ENCODE data around the gene SHROOM4.

Gene SHROOM4

GRCh38 chrX:50609796-50610195, 204.2 kb downstream of the SHROOM4 start:
- no peak for DNase-seq

- no peak for DNase-seq
These were observed 207.6 kb downstream of the SHROOM4 start for GRCh38 chrX:50606300-50606950.

- no peak for DNase-seq
These were observed 217.9 kb downstream of the SHROOM4 start for GRCh38 chrX:50596056-50596455.

- no peak for DNase-seq
These were observed 219.2 kb downstream of the SHROOM4 start for GRCh38 chrX:50594788-50595187.

- no peak for DNase-seq
These were observed 227.0 kb downstream of the SHROOM4 start for GRCh38 chrX:50586980-50587379.

- no peak for DNase-seq
These were observed 227.6 kb downstream of the SHROOM4 start for GRCh38 chrX:50586407-50586806.

GRCh38 chrX:50581405-50581804, 232.6 kb downstream of the SHROOM4 start:
- DNase-seq: no peak

GRCh38 chrX:50579955-50580354, 234.0 kb downstream of the SHROOM4 start:
- peak; percentile 60 for DNase-seq

GRCh38 chrX:50577326-50577725, 236.7 kb downstream of the SHROOM4 start:
- DNase-seq: no peak

GRCh38 chrX:50567636-50568035, 246.4 kb downstream of the SHROOM4 start:
- DNase-seq: no peak

- DNase-seq: no peak
These were observed 248.3 kb downstream of the SHROOM4 start for GRCh38 chrX:50565718-50566117.

Data from NCI-H69 (cell line).